Ecto neural progenitor cell (in vitro differentiated cells): ENCODE measurements around the gene SLC17A5.
"Not testable (repeated sequence)": the region's sequence is repeated elsewhere in the genome, so short reads cannot be mapped to it uniquely, and the experiment has no call there.

Experiments used
- DNase-seq: peaks from one replicate; pipeline ENCODE4 v3.0.0-alpha.2; 2018; ENCODE audit warnings: low spot score

SLC17A5 gene

DNA sequence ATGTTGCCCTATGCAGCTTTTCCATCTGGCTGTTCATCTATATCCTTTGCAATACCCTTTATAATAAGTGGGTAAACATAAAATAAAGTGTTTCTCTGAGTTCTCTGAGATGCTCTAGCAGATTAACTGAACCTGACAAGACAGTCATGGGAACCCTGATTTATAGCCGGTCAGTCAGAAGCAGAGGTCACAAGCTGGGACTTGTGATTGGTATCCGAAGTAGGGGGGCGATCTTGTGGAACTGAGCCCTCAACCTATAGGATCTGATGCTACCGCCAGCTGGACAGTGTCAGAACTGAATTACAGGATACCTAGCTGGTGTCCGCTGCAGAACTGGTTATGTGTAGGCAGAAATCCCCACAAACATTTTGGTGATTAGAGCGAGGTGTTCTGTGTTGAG is 39.0 kb downstream of the SLC17A5 start:
- DNase-seq = no peak

DNA sequence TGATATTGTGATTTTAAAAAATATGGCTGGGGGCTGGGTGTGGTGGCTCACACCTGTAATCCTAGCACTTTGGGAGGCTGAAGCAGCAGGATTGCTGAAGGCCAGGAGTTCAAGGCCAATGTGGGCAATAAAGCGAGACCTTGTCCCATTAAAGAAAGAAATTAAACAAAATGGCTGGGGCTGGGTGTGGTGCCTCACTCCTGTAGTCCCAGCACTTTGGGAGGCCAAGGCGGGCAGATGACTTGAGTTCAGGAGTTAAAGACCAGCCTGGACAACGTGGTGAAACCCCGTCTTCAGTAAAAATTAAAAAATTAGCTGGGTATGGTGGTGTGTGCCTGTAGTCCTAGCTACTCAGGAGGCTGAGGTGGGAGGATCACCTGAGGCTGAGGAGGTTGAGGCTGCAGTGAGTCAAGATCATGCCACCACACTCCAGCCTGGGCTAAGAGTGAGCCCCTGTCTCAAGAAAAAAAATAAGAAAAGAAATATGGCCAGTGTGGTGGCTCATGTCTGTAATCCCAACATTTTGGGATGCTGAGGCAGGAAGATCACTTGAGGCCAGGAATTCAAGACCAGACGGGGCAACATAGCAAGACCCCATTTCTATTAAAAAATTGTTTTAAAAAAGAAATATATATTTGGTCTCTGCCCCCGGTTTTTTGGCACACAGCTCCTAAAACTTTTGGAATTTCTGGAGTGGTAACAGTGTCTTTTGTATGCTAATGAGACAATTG is 39.8 kb downstream of the SLC17A5 start:
- no peak for DNase-seq

DNA sequence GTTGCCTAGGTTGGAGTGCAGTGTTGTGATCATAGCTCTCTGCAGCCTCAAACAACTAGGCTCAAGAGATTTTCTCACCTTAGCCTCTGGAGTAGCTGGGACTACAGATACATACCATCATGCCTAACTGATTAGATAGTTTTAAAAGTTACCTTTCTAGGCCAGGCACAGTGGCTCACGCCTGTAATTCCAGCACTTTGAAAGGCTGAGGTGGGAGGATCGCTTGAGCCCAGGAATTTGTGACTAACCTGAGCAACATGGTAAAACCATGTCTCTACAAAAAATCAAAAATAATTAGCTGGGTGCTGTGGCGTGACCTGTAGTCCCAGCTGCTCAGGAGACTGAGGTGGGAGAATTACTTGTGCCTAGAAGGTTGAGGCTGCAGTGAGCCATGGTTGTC is 41.2 kb downstream of the SLC17A5 start:
- no peak for DNase-seq

DNA sequence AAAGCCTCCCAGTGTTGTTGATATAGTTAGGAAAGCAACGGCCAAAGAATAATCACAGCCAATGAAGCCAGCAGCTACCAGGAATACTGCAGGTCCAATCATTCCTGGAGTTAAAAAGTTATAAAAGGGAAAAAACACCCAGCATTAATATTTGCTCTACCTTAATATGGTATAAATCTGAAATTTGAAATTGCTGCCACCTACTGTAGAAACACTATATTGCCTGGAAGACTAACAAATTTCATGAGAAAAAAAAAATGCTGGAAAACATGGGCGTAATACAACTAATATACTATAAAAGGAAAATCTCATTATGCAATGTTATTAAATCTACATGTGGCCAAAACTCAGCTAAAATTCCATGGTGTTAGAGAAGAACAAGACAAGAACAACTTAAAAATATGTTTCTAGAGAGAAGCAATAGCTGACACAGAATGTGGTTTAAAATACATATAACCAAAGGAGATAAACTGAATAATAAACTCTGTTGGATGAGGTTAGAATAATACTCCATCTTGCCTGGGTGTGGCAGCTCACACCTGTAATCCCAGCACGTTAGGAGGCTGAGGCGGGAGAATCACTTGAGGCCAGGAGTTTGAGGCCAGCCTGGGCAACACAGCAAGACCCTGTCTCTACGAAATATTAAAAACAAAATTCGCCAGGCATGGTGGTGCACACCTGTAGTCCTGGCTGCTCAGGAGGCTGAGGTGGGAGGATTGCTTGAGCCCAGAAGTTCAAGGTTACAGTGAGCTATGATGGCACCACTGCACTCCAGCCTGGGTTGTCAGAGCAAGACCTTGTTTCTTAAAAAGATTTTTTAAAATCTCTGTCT is 43.1 kb downstream of the SLC17A5 start:
- DNase-seq = no peak

DNA sequence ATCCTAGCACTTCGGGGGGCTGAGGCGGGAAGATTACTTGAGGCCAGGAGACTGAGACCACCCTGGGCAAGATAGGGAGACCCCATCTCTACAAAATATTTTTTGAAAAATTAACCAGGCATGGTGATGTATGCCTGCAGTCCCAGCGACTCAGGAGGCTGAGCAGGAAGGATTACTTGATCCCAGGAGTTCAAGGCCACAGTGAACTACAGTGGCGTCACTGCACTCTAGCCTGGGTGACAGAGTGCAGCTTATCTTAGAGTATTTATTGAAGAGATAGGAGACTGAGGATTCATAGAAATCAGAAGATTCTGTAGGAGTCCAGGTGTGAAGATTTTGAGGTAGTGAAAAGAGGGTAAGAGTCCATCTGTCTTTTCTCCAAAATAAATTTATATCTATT is 45.0 kb downstream of the SLC17A5 start:
- no peak for DNase-seq

- DNase-seq = no peak
Measured at GRCh38 chr6:73606428-73606827, 47.4 kb downstream of the SLC17A5 start.

GRCh38 chr6:73604461-73604860 is 49.3 kb downstream of the SLC17A5 start:
- no peak for DNase-seq

DNA sequence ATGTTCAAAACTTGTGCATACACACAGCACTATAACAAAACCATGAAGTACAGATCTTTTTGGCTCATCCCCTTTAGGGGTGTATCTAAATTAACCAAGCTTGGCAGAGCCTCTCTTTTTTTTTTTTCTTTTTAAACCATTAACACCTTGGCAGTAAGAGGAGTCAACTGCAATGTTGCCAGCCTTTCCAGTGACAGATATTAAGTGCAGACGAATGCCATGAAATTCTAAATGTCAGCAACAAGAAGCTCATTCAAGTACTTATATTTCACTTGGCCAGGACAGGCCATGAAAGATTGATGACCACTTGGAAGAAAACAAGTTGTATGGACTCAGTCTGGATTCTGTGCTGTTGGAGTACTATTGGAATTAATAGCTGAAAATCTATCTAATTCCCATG is 49.8 kb downstream of the SLC17A5 start:
- no peak for DNase-seq

DNA sequence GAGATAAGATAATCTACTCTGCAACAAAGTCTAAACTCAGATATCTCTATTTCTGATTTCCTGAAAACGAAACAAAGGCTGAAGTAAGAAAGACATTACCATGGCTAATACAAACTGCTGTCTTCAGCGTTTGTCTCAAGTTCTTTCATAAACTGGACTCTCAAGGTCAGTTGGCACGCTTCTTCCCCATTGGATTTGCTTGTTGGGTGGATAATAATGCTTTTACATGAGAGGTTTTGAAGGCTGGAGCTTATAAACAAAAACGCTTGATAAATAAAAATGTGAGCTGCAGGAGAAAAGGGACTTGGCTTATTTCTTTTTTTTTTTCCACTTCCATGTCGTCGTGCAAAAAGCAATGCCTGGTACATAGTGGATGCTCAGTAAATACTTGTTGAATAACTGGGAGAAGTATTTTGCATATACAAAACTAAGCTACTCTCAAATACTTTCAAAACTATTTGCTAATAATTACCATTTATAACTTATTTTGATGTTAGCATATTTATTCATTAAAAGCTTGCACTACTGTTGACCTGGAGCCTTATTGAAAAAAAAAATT is 67.3 kb downstream of the SLC17A5 start:
- DNase-seq = no peak

GRCh38 chr6:73585566-73586415 is 68.0 kb downstream of the SLC17A5 start:
- DNase-seq = no peak

GRCh38 chr6:73581293-73581692 is 72.5 kb downstream of the SLC17A5 start:
- no peak for DNase-seq

DNA sequence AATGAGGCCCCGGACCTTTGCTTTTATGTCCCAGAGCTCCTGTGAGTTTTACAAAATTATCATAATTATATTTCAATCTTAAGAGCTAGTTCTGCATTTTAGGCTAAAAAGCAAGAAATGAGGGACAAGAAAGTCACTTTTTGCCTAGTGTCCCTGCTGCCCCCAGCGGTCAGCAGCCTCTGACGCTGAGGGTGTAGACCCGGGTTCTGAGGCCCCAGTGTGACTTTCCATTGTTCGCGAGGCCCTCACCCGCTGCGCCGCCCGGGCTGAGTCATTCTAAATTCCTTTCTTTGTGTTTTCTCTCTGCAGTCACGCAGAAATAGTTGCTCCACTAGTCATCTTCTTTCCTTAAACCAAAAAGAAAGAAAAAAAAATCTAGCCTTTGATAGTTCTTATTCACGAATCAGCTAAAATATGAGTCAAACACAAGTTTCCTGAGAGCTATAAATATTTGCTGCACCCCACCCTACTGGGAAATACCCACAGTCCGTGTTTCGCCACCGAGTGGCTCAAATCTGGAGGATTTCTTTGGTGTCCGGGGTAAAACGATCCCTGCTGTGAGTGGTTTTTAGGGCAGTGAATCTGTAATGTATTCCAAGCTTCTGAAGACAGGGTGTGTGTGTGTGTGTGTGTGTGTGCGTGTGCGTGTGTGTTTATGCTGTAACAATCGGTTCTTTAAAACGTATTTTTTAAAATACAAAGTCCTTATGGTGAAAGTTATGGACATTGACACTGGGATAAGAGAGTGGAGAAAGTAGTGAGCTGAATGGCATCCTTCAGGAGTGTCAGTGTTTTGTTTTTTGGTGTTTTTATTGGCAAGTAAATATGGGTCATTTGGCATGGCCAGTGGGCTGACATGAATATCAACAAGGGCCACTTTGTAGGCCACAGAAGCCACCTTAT is 73.3 kb downstream of the SLC17A5 start:
- DNase-seq = peak; percentile 92

GRCh38 chr6:73579851-73580246 is 73.9 kb downstream of the SLC17A5 start:
- DNase-seq = no peak

DNA sequence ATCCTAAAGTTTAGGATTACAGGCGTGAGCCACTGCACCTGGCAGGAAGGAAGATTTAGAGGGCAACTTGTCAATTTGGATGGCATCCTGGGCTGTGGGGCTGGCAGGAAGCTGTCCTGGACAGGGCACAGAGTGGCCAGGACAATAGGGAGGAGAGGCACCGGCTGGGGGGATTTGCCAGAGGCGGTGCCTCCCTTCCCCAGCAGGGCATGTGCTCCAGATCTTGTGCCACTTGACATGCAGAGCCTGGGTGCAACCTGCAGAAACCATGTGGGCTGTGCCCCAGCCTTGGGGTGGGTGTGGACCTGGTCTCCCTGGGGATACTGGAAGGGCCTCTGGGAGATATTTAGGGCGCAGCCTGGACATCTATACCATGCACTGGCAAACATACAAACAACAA is 74.4 kb downstream of the SLC17A5 start:
- no peak for DNase-seq

GRCh38 chr6:73577676-73578075 is 76.1 kb downstream of the SLC17A5 start:
- DNase-seq = no peak

DNA sequence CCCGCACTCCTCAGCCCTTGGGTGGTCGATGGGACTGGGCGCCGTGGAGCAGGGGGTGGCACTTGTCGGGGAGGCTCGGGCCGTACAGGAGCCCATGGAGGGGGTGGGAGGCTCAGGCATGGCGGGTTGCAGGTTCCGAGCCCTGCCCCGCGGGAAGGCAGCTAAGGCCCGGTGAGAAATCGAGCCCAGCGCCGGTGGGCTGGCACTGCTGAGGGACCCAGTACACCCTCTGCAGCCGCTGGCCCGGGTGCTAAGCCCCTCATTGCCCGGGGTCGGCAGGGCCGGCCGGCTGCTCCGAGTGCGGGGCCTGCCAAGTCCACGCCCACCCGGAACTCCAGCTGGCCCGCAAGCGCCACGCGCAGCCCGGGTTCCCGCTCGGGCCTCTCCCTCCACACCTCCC is 81.3 kb downstream of the SLC17A5 start:
- not testable (repeated sequence) for DNase-seq

DNA sequence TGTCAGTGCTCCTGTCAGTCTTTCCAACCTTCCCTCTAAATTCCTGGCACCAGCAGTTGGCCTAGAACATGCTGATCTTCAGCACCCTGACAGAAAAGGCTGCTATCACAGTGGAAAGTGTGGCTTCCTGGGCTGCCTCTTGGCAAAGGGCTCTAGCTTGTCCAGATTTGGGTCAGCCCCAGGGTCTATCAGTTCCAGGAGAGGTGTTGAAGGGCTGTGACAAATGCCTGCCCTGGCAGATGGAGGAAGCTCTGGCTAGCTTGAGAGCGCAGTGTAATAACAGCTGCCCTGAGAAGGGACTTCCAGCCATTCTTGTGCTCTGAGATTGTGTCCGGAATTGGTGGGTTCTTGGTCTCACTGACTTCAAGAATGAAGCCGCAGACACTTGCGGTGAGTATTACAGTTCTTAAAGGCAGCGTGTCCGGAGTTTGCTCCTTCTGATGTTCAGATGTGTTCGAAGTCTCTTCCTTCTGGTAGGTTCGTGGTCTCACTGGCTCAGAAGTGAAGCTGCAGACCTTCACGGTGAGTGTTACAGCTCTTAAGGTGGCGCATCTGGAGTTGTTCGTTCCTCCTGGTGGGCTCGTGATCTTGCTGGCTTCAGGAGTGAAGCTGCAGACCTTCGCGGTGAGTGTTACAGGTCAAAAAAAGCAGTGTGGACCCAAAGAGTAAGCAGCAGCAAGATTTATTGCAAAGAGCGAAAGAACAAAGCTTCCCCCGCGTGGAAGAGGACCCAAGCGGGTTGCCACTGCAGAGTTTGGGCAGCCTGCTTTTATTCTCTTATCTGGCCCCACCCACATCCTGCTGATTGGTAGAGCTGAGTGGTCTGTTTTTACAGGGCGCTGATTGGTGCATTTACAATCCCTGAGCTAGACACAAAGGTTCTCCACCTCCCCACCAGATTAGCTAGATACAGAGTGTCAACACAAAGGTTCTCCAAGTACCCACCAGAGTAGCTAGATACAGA is 82.3 kb downstream of the SLC17A5 start:
- not testable (repeated sequence) for DNase-seq

- DNase-seq = no peak
Measured at GRCh38 chr6:73569121-73569520, 84.7 kb downstream of the SLC17A5 start.

DNA sequence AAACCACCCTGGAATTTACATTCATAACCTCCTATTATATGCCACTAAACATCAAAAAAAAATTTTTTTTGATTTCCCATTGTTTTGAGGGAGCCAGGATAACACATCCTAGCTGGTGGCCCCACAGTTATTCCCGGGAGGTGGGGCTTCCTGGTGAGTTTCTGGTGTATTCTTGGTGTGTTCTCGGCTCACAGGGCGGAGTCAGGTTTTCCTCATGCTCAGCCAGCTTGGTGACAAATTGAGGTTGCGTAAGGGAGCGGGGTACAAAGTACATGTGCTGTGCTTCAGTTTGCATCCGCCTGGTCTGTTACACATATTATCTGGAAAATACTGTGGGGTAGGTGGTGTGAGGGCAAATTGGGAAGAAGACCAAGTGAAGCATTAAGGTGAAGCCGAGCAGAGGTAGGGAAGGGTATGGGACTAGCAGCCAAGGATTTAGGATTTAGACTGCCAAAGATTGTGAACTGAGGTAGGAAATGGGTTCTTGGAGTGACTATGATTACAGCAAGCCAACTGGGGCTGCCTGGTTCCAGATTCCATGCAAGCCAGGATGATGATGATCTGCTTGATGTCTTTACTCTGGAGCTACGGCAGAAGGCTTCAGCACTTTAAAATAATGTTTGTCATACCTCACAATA is 86.7 kb downstream of the SLC17A5 start:
- no peak for DNase-seq

- not testable (repeated sequence) for DNase-seq
Measured at GRCh38 chr6:73566486-73566871, 87.3 kb downstream of the SLC17A5 start.
